ENCODE results near the gene ITSN2.
"Not testable (repeated sequence)": the region's sequence is repeated elsewhere in the genome, so short reads cannot be mapped to it uniquely, and the experiment has no call there.

The ITSN2 gene

GRCh38 chr2:24360050-24360962, at the start of gene ITSN2:
ITSN2 (minus strand) TSS chr2:24360536; CDS start chr2:24328082, 32,454 bp downstream.
- DNase-seq, result peak; percentile 33

DNA sequence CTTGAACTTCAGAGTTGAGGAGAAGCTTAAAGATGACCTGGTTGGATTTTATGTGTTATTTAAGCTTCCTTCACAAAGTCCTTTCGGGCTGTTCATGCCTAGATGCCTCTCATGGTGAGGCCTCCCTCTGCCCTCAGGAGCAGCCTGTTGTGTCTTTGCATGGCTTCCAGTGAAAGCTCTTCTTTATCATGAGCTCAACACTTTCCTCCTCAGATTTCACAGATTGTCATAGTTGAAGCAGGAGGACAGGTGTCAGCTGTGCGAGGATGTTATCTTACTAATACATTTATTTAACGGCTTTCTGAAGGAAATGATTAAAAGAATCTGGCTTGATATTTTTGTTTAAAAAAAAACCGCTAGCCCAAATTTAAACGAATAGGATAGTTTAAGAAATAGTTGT, 48.8 kb upstream of the ITSN2 start:
- no peak for DNase-seq

DNA sequence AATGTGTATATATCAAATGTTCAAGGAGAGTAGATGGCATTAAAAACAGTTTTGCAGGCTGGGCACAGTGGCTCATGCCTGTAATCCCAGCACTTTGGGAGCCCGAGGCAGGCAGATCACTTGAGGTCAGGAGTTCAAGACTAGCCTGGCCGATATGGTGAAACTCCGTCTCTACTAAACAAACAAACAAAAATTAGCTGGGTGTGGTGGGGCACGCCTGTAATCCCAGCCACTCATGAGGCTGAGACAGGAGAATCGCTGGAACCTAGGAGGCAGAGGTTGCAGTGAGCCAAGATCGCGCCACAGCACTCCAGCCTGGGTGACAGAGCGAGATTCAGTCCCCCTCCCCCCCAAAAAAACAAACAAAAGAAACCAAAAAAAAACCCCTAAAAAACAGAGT, 48.4 kb upstream of the ITSN2 start:
- not testable (repeated sequence) for DNase-seq

GRCh38 chr2:24404491-24404921, 44.2 kb upstream of the ITSN2 start:
- no peak for DNase-seq

GRCh38 chr2:24403832-24404212, 43.5 kb upstream of the ITSN2 start:
- no peak for DNase-seq

DNA sequence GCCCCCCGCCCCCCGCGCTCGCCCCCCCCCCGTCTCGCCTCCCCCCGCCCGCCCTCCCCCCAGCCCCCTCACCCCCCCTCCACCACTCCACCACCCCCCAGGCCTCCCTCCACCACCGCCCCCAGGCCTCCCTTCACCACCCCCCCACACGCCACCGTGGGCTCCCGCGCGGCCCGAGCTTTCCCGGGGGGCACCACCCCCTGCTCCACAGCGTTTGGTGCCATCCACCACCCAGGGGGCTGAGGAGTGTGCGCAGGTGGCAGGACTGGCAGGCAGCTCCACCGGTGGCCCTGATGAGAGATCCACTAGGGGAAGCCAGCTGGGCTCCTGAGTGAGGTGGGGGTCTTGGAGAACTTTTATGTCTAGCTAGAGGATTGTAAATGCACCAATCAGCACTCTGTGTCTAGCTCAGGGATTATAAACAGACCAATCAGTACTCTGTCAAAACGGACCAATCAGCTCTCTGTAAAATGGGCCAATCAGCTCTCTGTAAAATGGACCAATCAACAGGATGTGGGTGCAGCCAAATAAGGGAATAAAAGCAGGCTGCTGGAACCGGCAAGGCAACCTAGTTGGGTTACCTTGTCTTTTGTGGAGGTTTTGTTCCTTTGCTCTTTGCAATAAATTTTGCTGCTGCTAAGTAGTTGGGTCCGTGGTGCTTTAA, 43.0 kb upstream of the ITSN2 start:
- DNase-seq, result no peak

GRCh38 chr2:24402242-24403097, 42.1 kb upstream of the ITSN2 start:
- DNase-seq, result no peak

- no peak for DNase-seq
Measured at GRCh38 chr2:24400207-24400907, 40.0 kb upstream of the ITSN2 start.

DNA sequence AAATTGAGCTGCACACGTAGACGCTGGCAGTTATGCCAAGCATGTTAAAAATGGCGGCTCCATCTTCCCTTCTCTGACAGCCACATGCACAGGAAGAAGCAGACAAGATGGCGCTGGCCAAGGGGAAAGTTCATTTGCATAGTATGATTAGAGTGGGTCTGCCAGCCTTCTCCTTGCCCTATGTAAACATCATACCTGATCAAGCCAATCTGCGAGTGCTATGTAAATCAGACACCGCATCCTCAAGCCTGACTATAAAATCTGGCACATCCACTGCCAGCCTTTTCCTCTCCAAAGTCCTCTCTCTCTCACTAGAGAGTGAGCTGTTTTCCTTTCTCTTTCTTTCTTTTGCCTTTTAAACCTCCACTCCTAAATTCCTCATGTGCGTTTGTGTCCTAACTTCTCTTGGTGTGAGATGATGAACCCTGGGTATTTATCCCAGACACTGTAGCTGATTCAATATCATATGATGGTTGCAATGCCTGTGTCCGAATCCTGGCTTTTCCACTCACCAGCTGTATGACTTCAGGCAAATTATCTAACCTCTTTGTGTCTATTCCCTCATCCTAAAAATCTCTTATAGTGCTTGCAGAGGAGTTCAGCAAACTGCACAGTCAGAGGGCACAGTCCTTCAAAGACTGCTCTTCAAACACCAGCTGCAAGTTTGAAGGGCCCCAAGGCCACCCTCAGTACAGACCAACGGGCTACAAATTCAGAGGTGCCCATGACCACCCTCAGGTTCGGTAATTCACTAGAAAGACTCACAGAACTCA, 39.3 kb upstream of the ITSN2 start:
- DNase-seq, result no peak

GRCh38 chr2:24394998-24395397, 34.7 kb upstream of the ITSN2 start:
- DNase-seq, result no peak

DNA sequence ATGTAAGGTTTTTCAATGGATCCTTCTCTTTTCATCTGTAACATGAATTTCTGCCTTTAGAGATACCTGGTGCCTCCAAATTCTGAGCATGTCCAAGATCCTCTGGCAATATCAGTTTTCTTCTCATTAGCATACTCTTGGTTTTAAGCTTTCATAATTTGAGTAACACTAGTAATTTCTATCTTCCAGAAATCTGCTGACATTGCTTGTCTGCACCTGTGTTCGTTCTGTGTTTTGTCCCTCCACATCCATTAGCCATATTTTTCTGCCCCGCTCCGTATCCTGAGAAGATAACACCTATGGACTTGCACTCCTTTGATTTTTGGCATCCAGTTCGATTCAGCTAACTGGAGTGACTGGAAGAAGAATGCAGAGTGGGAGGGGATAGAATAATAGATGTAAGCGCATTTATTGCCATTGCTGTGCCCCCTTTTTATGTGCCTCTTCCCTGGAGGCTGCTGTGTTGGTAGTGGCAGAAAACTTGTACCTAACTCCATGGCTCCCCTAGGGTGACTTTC, 32.3 kb upstream of the ITSN2 start:
- DNase-seq, result no peak

- DNase-seq, result no peak
Measured at GRCh38 chr2:24385366-24385765, 25.0 kb upstream of the ITSN2 start.

- no peak for DNase-seq
Measured at GRCh38 chr2:24382363-24383073, 22.2 kb upstream of the ITSN2 start.

DNA sequence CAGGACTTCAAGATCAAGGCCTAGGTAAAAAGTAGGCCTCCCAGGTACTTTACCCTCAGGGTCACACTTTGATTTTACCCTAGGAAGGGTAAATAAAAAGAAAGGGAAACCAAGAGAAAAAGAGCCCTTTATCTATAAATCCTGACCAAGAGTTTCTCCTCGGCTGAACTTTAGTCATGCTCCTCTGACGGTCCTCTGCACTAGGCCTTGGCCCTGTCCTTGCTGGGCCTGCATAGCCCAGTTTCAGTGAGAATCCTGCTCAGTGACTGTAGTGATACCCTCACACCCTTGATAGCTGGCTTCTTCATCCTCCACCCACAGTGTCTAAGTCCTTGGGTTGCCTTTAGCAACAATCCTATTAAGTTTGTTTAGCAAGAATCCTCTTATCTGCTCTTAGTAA, 20.5 kb upstream of the ITSN2 start:
- DNase-seq, result no peak

- DNase-seq, result no peak
Measured at GRCh38 chr2:24375349-24376087, 15.2 kb upstream of the ITSN2 start.

- no peak for DNase-seq
Measured at GRCh38 chr2:24374301-24374700, 14.0 kb upstream of the ITSN2 start.

DNA sequence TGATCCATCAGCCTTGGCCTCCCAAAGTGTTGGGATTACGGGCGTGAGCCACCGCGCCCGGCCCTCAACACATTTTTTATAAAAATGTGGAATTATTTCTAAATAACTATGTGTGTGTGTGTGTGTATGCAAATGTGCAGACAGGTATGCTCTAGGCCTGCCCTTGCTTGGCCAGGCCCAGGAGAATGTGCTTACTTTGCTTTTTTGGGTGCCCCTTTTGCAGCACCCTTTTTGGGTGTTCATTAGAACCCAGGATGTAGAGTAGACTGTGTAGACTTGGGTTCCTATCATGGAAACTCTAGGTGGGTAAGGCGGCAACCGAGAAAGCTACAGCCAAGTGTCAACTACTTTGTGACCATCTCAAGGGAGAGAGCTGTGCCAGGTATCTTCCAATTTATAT, 11.7 kb upstream of the ITSN2 start:
- DNase-seq, result no peak

GRCh38 chr2:24365826-24366225, 5.5 kb upstream of the ITSN2 start:
- DNase-seq, result no peak

- DNase-seq, result no peak
Measured at GRCh38 chr2:24365051-24365450, 4.7 kb upstream of the ITSN2 start.

GRCh38 chr2:24363301-24363700, 3.0 kb upstream of the ITSN2 start:
- DNase-seq, result no peak
